Left ventricle myocardium inferior (tissue), 1 donor: Measurements from ENCODE around the gene PFKL. TPM values are rescaled to one million over a fixed set of nuclear protein-coding genes. Genes with fewer than 3 reads are reported as not detected.

Experiments
- DNase-seq: peaks from one replicate; pipeline ENCODE4 v3.0.0-alpha.2; 2020
- H3K27ac ChIP-seq: fragments of 200-600 bp; replicated peaks from 2 replicates; pipeline ENCODE4 v1.8.0; 2021
- H3K27me3 ChIP-seq: fragments of 200-600 bp; 2 replicates; pipeline ENCODE4 v1.8.0; 2021; ENCODE audit warnings: low read depth
- H3K36me3 ChIP-seq: fragments of 200-600 bp; 2 replicates; pipeline ENCODE4 v1.8.0; 2021
- H3K4me1 ChIP-seq: fragments of 200-600 bp; 2 replicates; pipeline ENCODE4 v1.8.0; 2021
- H3K4me3 ChIP-seq: fragments of 200-600 bp; 2 replicates; pipeline ENCODE4 v1.8.0; 2021; ENCODE audit warnings: mild to moderate bottlenecking, moderate library complexity
- H3K9me3 ChIP-seq: fragments of 200-600 bp; replicated peaks from 2 replicates; pipeline ENCODE4 v1.8.0; 2021
- CTCF ChIP-seq: fragments of 200-600 bp; IDR thresholded peaks from 2 replicates; pipeline ENCODE4 v1.8.0; 2021; ENCODE audit warnings: antibody characterized with exemption, mild to moderate bottlenecking, borderline replicate concordance
- intact Hi-C: fragments of 100-400 bp; cut with micrococcal nuclease; formaldehyde crosslinking; loops from one replicate; pipeline ENCODE4 v1.11.0; 2022
- total RNA-seq: library from RNA; stranded (reverse); fragmentation: NEBNext Ultra II Directional; extraction: Animal tissue kit (Norgen Biotek cat#: 25700); gene quantifications from one replicate; pipeline ENCODE4 v1.2.1, GENCODE V29; 2021
- donor health status: DM: no; HTN: yes; CAD: no; lungs with severe emphysema.

The PFKL gene
- total RNA-seq, 1 donor from 2014 or later: 47.7 TPM

GRCh38 chr21:44271558-44272283 lies 28.1 kb upstream of the PFKL start:
- no peak for DNase-seq
- Histone ChIP-seq H3K27ac (no peak overlapping the region), H3K4me1 (no peaks in the 10 kb centered on the region), H3K36me3 (no peaks in the 10 kb centered on the region), H3K27me3 (no peaks in the 10 kb centered on the region), H3K4me3 (no peak overlapping the region), H3K9me3 (no peaks in the 10 kb centered on the region)
- intact Hi-C loops: no loop called here
- TF ChIP-seq CTCF: no peak

GRCh38 chr21:44272284-44272858 lies 27.5 kb upstream of the PFKL start:
- Histone ChIP-seq H3K27ac (no peak overlapping the region), H3K9me3 (no peaks in the 10 kb centered on the region), H3K4me3 (no peak overlapping the region), H3K4me1 (no peaks in the 10 kb centered on the region), H3K27me3 (no peaks in the 10 kb centered on the region), H3K36me3 (no peaks in the 10 kb centered on the region)
- no peak for TF ChIP-seq CTCF
- DNase-seq: no peak
- intact Hi-C loops: no loop called here

- no peaks in the 10 kb centered on the region for H3K4me1 ChIP-seq
- H3K9me3 ChIP-seq: no peaks in the 10 kb centered on the region
- no peaks in the 10 kb centered on the region for H3K36me3 ChIP-seq
- intact Hi-C loops: no loop called here
- no peak for DNase-seq
- H3K27me3 ChIP-seq: no peaks in the 10 kb centered on the region
- no peak overlapping the region for H3K4me3 ChIP-seq
- TF ChIP-seq CTCF: no peak
- no peak overlapping the region for H3K27ac ChIP-seq
These were observed 26.8 kb upstream of the PFKL start for GRCh38 chr21:44273046-44273445.

GRCh38 chr21:44275041-44275440 lies 24.8 kb upstream of the PFKL start:
- Histone ChIP-seq H3K9me3 (no peaks in the 10 kb centered on the region), H3K27ac (no peak overlapping the region), H3K27me3 (no peaks in the 10 kb centered on the region), H3K4me1 (no peaks in the 10 kb centered on the region), H3K4me3 (no peak overlapping the region), H3K36me3 (no peaks in the 10 kb centered on the region)
- TF ChIP-seq CTCF: no peak
- DNase-seq: no peak
- intact Hi-C loops: no loop called here

- no peak for DNase-seq
- Histone ChIP-seq H3K27ac (no peak overlapping the region), H3K4me1 (no peaks in the 10 kb centered on the region), H3K9me3 (no peaks in the 10 kb centered on the region), H3K27me3 (peaks cover 2% of the 10 kb centered on the region), H3K36me3 (no peaks in the 10 kb centered on the region), H3K4me3 (no peak overlapping the region)
- TF ChIP-seq CTCF: no peak
- intact Hi-C loops: no loop called here
These were observed 20.2 kb upstream of the PFKL start for GRCh38 chr21:44279354-44280260.
